ENCODE data around the gene DIO3.

DIO3 gene

GRCh38 chr14:101527987-101528386 is 33.3 kb upstream of the DIO3 start:
- no peak for TF ChIP-seq CTCF (IDR thresholded peaks at IDR 0.05)
- intact Hi-C loops (cut with DNase I; ENCODE audit: low total_unique reads): no loop called here
- H3K4me1 ChIP-seq: no peaks in the 10 kb centered on the region

GRCh38 chr14:101529079-101529478 is 32.2 kb upstream of the DIO3 start:
- H3K27me3 ChIP-seq: peaks cover 0 to 37% of the 10 kb centered on the region in 2 donors
- H3K4me1 ChIP-seq: no peaks in the 10 kb centered on the region
- no peak overlapping the region for H3K27ac ChIP-seq
- DNase-seq: no peak
- H3K9me3 ChIP-seq: no peaks in the 10 kb centered on the region
- no peak for TF ChIP-seq CTCF (IDR thresholded peaks at IDR 0.05)
- H3K4me3 ChIP-seq: no peak overlapping the region
- H3K36me3 ChIP-seq: no peaks in the 10 kb centered on the region
- intact Hi-C loops (cut with DNase I; ENCODE audit: low total_unique reads): no loop called here

More at GRCh38 chr14:101527987-101528386, 33.3 kb upstream of the DIO3 start:
- DNase-seq: no peak
- Histone ChIP-seq H3K36me3 (no peaks in the 10 kb centered on the region), H3K27ac (no peak overlapping the region), H3K4me3 (no peak overlapping the region), H3K27me3 (peaks cover 0 to 37% of the 10 kb centered on the region in 2 donors), H3K9me3 (no peaks in the 10 kb centered on the region)

- intact Hi-C loops (cut with DNase I; ENCODE audit: low total_unique reads): no loop called here
- no peaks in the 10 kb centered on the region for H3K9me3 ChIP-seq
- peaks cover 0 to 37% of the 10 kb centered on the region in 2 donors for H3K27me3 ChIP-seq
- no peak overlapping the region for H3K4me3 ChIP-seq
- no peaks in the 10 kb centered on the region for H3K4me1 ChIP-seq
- TF ChIP-seq CTCF (IDR thresholded peaks at IDR 0.05): no peak
- H3K36me3 ChIP-seq: no peaks in the 10 kb centered on the region
- H3K27ac ChIP-seq: no peak overlapping the region
- no peak for DNase-seq
These were observed 27.1 kb upstream of the DIO3 start for GRCh38 chr14:101534198-101534597.

GRCh38 chr14:101535232-101535631 is 26.1 kb upstream of the DIO3 start:
- Histone ChIP-seq H3K36me3 (no peaks in the 10 kb centered on the region), H3K4me1 (no peaks in the 10 kb centered on the region), H3K4me3 (no peak overlapping the region), H3K27ac (no peak overlapping the region), H3K27me3 (peaks cover 0 to 33% of the 10 kb centered on the region in 2 donors), H3K9me3 (no peaks in the 10 kb centered on the region)
- DNase-seq: no peak
- intact Hi-C loops (cut with DNase I; ENCODE audit: low total_unique reads): no loop called here
- TF ChIP-seq CTCF (IDR thresholded peaks at IDR 0.05): no peak

- intact Hi-C loops (cut with DNase I; ENCODE audit: low total_unique reads): no loop called here
- Histone ChIP-seq H3K27ac (no peak overlapping the region), H3K27me3 (peaks cover 0 to 38% of the 10 kb centered on the region in 2 donors), H3K36me3 (no peaks in the 10 kb centered on the region), H3K9me3 (no peaks in the 10 kb centered on the region), H3K4me3 (no peak overlapping the region), H3K4me1 (no peaks in the 10 kb centered on the region)
- DNase-seq: no peak
- TF ChIP-seq CTCF (IDR thresholded peaks at IDR 0.05): no peak
These were observed 25.5 kb upstream of the DIO3 start for GRCh38 chr14:101535701-101536207.

- H3K27ac ChIP-seq: no peak overlapping the region
- H3K27me3 ChIP-seq: peaks cover 0 to 40% of the 10 kb centered on the region in 2 donors
- no peaks in the 10 kb centered on the region for H3K36me3 ChIP-seq
- no peaks in the 10 kb centered on the region for H3K4me1 ChIP-seq
- no peak for DNase-seq
- TF ChIP-seq CTCF (IDR thresholded peaks at IDR 0.05): no peak
- no peak overlapping the region for H3K4me3 ChIP-seq
- intact Hi-C loops (cut with DNase I; ENCODE audit: low total_unique reads): no loop called here
- no peaks in the 10 kb centered on the region for H3K9me3 ChIP-seq
These were observed 24.0 kb upstream of the DIO3 start for GRCh38 chr14:101537286-101537685.

All from tibial artery (tissue), 4 donors.